GM19099 (cell line): ENCODE data around the gene PRKCE.

Source experiments
- POLR2A ChIP-seq: IDR thresholded peaks from 3 replicates; pipeline ENCODE4 v1.6.1; 2011; ENCODE audit warnings: low read depth; ENCODE audit not compliant: insufficient read length; ENCODE audit errors: extremely low read depth

The PRKCE gene

GRCh38 chr2:46163804-46164528 is 512.5 kb downstream of the PRKCE start:
- TF ChIP-seq POLR2A: no peak

GRCh38 chr2:46164529-46165301 is 513.2 kb downstream of the PRKCE start:
- TF ChIP-seq POLR2A: no peak

GRCh38 chr2:46165916-46166315 is 514.4 kb downstream of the PRKCE start:
- TF ChIP-seq POLR2A: no peak

- TF ChIP-seq POLR2A: no peak
These were observed 515.9 kb downstream of the PRKCE start for GRCh38 chr2:46167406-46167805.

- no peak for TF ChIP-seq POLR2A
These were observed 516.4 kb downstream of the PRKCE start for GRCh38 chr2:46167924-46168323.

- TF ChIP-seq POLR2A: no peak
These were observed 518.0 kb downstream of the PRKCE start for GRCh38 chr2:46169467-46169866.

- no peak for TF ChIP-seq POLR2A
These were observed 518.6 kb downstream of the PRKCE start for GRCh38 chr2:46170026-46170425.

- TF ChIP-seq POLR2A: no peak
These were observed 519.3 kb downstream of the PRKCE start for GRCh38 chr2:46170611-46171350.

GRCh38 chr2:46171411-46171953 is 520.0 kb downstream of the PRKCE start:
- TF ChIP-seq POLR2A: no peak

GRCh38 chr2:46171996-46172546 is 520.6 kb downstream of the PRKCE start:
- no peak for TF ChIP-seq POLR2A

- no peak for TF ChIP-seq POLR2A
These were observed 521.6 kb downstream of the PRKCE start for GRCh38 chr2:46173030-46173429.

- TF ChIP-seq POLR2A: no peak
These were observed 522.3 kb downstream of the PRKCE start for GRCh38 chr2:46173636-46174250.

GRCh38 chr2:46174345-46175170 is 523.1 kb downstream of the PRKCE start:
- TF ChIP-seq POLR2A: no peak

GRCh38 chr2:46175419-46175818 is 523.9 kb downstream of the PRKCE start:
- no peak for TF ChIP-seq POLR2A
